Peyer's patch (tissue), 4 donors: ENCODE results near the gene SLCO4A1. TPM values are rescaled to one million over a fixed set of nuclear protein-coding genes. Genes with fewer than 3 reads are reported as not detected.

Experiments
- DNase-seq, 3 donors: peaks; one replicate each; pipeline ENCODE4 v3.0.0-alpha.2; 2017 to 2019
- H3K27ac ChIP-seq, 4 donors: fragments of 200-600 bp; sonication (generic); one replicate each; pipeline ENCODE4 v1.5.1; 2016 to 2019
- H3K27me3 ChIP-seq, 2 donors: fragments of 200-600 bp; sonication (generic); one replicate each; pipeline ENCODE4 v1.5.1; 2019
- H3K36me3 ChIP-seq, 3 donors: fragments of 200-600 bp; sonication (generic); one replicate each; pipeline ENCODE4 v1.5.1; 2016 to 2019
- H3K4me1 ChIP-seq, 4 donors: fragments of 200-600 bp; sonication (generic); one replicate each; pipeline ENCODE4 v1.5.1; 2016 to 2019
- H3K4me3 ChIP-seq, 4 donors: fragments of 200-600 bp; sonication (generic); 1 replicate in 3 of 4; 2 replicates in 1 of 4; pipeline ENCODE4 v1.5.1; 2016 to 2019; ENCODE audit warnings: mild to moderate bottlenecking in 1 of 4
- H3K9me3 ChIP-seq, 4 donors: fragments of 200-600 bp; sonication (generic); one replicate each; pipeline ENCODE4 v1.5.1; 2016 to 2019; ENCODE audit warnings: mild to moderate bottlenecking in 1 of 4
- POLR2A ChIP-seq, 2 donors: fragments of 450-650 bp; IDR thresholded peaks; one replicate each; pipeline ENCODE4 v1.5.1; 2017; ENCODE audit warnings: antibody characterized with exemption in 2 of 2, mild to moderate bottlenecking in 2 of 2, moderate library complexity in 2 of 2
- total RNA-seq, 4 donors: library from RNA; depleted of rRNA; stranded (reverse); fragments of >200 nt; gene quantifications; one replicate each; pipeline ENCODE4 v1.1.0, GENCODE V29; 2016
- TF ChIP-seq, protein P1 (sequence below), 6 experiments: fragments of 450-650 bp in 4 of 6; fragments of 200-600 bp in 2 of 6; sonication (generic) in 1 of 6; IDR thresholded peaks; one replicate each; pipeline ENCODE4 v1.5.1; 2017 to 2019; ENCODE audit warnings: antibody characterized with exemption in 6 of 6, mild to moderate bottlenecking in 3 of 6, moderate library complexity in 1 of 6

The SLCO4A1 gene
- total RNA-seq, 4 donors from 2014 or later = 6.7 to 42.9 (median 28.5) TPM

DNA sequence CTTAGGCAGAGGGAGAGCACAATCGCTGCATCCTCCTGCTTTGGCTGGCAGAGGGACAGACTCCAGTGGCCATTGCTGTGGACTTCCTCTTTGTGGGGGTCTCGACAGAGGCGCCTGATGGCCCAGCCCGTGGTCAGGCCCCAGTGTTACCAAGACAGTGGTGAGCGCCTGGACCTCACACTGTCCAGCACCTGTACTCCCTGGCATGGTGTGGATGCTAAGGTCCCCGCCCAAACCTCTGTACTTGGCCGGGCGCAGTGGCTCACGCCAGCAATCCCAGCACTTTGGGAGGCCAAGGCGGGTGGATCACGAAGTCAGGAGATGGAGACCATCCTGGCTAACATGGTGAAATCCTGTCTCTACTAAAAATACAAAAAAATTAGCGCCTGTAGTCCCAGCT lies 64.0 kb downstream of the SLCO4A1 start:
- H3K36me3 ChIP-seq = no peaks in the 10 kb centered on the region
- peaks cover 0 to 25% (median 4%) of the 10 kb centered on the region in 4 donors for H3K4me1 ChIP-seq
- H3K27me3 ChIP-seq = peaks cover 0 to 27% of the 10 kb centered on the region in 2 donors
- no peak for TF ChIP-seq POLR2A (IDR thresholded peaks at IDR 0.05)
- TF ChIP-seq, protein P1, sequence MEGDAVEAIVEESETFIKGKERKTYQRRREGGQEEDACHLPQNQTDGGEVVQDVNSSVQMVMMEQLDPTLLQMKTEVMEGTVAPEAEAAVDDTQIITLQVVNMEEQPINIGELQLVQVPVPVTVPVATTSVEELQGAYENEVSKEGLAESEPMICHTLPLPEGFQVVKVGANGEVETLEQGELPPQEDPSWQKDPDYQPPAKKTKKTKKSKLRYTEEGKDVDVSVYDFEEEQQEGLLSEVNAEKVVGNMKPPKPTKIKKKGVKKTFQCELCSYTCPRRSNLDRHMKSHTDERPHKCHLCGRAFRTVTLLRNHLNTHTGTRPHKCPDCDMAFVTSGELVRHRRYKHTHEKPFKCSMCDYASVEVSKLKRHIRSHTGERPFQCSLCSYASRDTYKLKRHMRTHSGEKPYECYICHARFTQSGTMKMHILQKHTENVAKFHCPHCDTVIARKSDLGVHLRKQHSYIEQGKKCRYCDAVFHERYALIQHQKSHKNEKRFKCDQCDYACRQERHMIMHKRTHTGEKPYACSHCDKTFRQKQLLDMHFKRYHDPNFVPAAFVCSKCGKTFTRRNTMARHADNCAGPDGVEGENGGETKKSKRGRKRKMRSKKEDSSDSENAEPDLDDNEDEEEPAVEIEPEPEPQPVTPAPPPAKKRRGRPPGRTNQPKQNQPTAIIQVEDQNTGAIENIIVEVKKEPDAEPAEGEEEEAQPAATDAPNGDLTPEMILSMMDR (IDR thresholded peaks at IDR 0.05) = no peak
- DNase-seq = no peak
- no peaks in the 10 kb centered on the region for H3K9me3 ChIP-seq
- no peak overlapping the region for H3K4me3 ChIP-seq
- H3K27ac ChIP-seq = no peak overlapping the region

DNA sequence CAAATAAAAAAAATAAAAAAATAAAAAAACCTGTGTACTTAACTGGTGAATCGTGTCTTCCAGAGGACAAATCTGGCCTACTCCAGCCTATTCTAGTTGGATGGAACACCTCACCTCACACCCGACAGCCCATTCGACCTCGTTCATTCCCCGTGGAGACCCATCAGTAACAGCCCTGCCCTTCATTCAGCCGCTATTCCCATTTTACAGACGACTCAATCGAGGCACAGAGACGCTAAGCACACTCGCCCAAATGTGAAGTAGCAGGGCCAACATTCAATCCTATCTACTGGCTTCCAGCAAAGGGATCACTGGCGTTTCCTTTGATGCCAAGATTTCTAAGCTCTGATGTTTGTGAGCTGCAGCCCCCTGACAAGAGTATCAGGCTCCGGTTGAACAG lies 64.6 kb downstream of the SLCO4A1 start:
- Histone ChIP-seq H3K4me3 (no peak overlapping the region), H3K4me1 (peaks cover 0 to 25% (median 4%) of the 10 kb centered on the region in 4 donors), H3K27me3 (peaks cover 0 to 27% of the 10 kb centered on the region in 2 donors), H3K27ac (no peak overlapping the region), H3K36me3 (no peaks in the 10 kb centered on the region), H3K9me3 (no peaks in the 10 kb centered on the region)
- DNase-seq = no peak
- TF ChIP-seq, protein P1 (IDR thresholded peaks at IDR 0.05) = no peak
- no peak for TF ChIP-seq POLR2A (IDR thresholded peaks at IDR 0.05)

DNA sequence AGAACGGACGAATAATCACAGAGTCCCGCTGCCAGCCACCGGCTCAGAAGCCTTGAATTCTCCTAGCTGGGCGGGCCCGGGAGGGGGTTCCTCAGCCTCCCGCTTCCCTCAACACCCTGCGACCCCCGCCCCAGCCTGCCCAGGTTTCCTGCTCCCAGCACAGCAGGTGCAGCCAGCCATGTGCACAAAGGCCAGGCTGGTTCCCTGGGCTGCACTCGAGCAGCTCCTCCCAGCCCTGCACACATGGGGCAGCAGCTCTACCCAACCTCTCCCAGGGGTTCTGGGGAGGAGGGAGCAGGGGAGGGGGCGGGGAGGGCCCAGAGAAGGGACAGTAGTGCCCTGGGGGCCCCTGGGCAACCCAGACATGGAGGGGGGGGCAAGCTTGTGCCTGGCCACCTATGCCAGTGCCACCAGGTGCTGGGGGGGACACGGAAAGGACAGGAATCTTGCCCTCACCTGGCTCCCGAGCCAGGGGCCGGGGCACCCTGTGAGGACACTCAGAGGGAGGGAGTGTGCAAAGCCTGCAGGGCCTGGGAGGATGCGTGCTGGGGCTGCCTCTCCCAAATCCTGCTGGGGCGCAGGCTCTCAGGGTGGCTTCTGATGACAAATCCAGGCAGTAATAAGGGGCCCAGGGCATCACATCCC lies 65.1 kb downstream of the SLCO4A1 start:
- Histone ChIP-seq H3K9me3 (no peaks in the 10 kb centered on the region), H3K4me3 (no peak overlapping the region), H3K36me3 (no peaks in the 10 kb centered on the region), H3K27ac (no peak overlapping the region), H3K4me1 (peaks cover 0 to 25% (median 4%) of the 10 kb centered on the region in 4 donors), H3K27me3 (peaks cover 0 to 27% of the 10 kb centered on the region in 2 donors)
- DNase-seq = no peak
- TF ChIP-seq, protein P1 (IDR thresholded peaks at IDR 0.05) = no peak
- no peak for TF ChIP-seq POLR2A (IDR thresholded peaks at IDR 0.05)

DNA sequence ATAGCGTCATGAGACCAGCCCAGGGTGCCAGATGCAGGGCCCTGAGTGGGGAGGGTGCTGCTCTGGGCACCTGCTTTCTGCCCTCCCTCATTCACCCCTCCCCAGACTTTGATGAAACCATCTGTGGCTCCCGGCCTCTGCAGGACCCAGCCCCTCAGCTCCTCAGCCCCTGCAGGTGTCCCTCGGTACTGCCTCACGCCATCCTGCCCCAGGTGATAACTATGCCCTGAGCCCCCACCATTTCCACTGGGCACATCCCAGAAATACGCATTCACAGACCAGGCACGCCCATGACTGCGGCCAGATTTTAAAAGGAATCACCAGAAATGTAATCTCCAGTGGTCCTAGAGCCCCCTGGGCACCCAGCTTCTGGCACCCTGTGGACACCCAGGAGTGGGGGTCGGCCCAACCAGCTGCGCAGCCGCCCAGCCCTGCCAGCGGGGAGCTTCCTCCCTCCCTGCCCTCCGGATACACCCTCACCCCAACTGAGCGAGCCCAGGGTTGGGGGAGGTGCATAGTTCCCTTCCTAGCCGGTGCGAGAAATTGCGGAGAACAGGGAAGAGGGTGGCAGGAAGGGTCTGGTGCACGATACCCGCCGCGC lies 65.7 kb downstream of the SLCO4A1 start:
- no peaks in the 10 kb centered on the region for H3K9me3 ChIP-seq
- no peak overlapping the region for H3K27ac ChIP-seq
- no peak for DNase-seq
- peak overlapping the region in 1 of 4 donors; percentile 14 for H3K4me3 ChIP-seq
- H3K36me3 ChIP-seq = no peaks in the 10 kb centered on the region
- H3K4me1 ChIP-seq = peaks cover 0 to 25% (median 4%) of the 10 kb centered on the region in 4 donors
- TF ChIP-seq POLR2A (IDR thresholded peaks at IDR 0.05) = no peak
- TF ChIP-seq, protein P1 (IDR thresholded peaks at IDR 0.05) = no peak
- peaks cover 0 to 27% of the 10 kb centered on the region in 2 donors for H3K27me3 ChIP-seq

DNA sequence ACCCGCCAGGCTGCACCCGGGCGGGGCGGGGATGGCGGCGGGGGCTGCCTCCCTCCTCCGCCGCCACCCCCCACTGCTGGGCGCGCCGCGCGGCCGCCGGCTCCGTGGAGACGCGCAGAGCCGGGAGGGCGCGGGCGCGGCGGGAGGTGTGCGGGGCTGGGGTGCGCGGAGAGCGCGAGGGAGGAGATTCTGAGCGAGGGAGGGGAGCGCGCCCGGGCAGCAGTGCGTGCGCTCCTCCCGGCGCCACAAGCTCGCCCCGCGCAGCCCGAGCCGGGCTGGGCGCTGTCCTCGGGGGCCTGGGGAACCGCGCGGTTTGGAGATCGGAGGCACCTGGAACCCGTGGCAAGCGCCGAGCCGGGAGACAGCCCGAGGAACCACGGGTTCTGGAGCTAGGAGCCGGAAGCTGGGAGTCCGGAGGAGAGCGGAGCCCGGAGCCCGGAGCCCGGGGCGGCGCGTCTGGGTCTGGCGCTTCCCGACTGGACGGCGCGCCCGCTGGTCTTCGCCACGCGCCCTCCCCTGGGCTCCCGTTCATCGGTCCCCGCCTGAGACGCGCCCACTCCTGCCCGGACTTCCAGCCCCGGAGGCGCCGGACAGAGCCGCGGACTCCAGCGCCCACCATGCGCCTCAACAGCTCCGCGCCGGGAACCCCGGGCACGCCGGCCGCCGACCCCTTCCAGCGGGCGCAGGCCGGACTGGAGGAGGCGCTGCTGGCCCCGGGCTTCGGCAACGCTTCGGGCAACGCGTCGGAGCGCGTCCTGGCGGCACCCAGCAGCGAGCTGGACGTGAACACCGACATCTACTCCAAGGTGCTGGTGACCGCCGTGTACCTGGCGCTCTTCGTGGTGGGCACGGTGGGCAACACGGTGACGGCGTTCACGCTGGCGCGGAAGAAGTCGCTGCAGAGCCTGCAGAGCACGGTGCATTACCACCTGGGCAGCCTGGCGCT lies 66.6 kb downstream of the SLCO4A1 start, which contains the start of gene NTSR1:
Gene NTSR1, plus strand, starts transcription at position 246 of the 946 bp plus-strand sequence. Its CDS starts 372 bp downstream, at position 618.
- Histone ChIP-seq H3K9me3 (no peaks in the 10 kb centered on the region), H3K36me3 (no peaks in the 10 kb centered on the region), H3K4me3 (peak within 1 kb of the TSS in 2 of 4 donors; percentile 14 to 28), H3K27ac (no peak within 1 kb of the TSS), H3K4me1 (peaks cover 0 to 21% (median 4%) of the 10 kb centered on the region in 4 donors), H3K27me3 (peaks cover 0 to 27% of the 10 kb centered on the region in 2 donors)
- TF ChIP-seq POLR2A (IDR thresholded peaks at IDR 0.05) = no peak
- TF ChIP-seq, protein P1 (IDR thresholded peaks at IDR 0.05) = no peak
- DNase-seq = no peak
